HK-2 (cell line): ENCODE measurements around the gene ABHD4.
"Not testable (repeated sequence)": the region's sequence is repeated elsewhere in the genome, so short reads cannot be mapped to it uniquely, and the experiment has no call there.

Source experiments
- DNase-seq: peaks from one replicate; pipeline ENCODE4 v3.0.0-alpha.2; 2018; ENCODE audit not compliant: unreplicated experiment

The ABHD4 gene

GRCh38 chr14:22589096-22589839 lies 8.8 kb upstream of the ABHD4 start, which contains the start of gene DAD1:
TSS of gene DAD1 (minus strand) at chr14:22589224. CDS start at chr14:22589157, 67 bp downstream.
- DNase-seq: peak; percentile 99

GRCh38 chr14:22593189-22593588 lies 4.9 kb upstream of the ABHD4 start:
- DNase-seq: no peak

DNA sequence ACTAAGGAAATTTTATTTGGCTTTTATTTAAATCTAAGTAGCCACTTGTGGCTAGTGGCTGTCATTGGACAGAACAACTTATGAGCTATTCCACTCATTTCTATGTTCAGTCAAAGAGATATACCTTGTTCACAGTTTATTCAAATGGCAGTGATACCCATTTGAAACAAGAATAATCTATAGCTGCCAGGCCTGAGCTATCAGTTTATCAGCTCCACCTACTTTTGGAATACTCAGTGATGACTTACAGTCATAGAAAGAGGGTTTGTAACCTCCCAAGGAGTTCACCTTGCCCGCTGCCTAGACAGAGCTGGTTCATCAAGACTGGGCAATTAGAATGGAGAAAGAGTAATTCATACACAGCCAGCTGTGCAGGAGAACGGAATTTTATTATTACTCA lies 4.5 kb upstream of the ABHD4 start:
- DNase-seq: no peak

- DNase-seq: no peak
Observed at GRCh38 chr14:22594156-22594716, 3.9 kb upstream of the ABHD4 start.

DNA sequence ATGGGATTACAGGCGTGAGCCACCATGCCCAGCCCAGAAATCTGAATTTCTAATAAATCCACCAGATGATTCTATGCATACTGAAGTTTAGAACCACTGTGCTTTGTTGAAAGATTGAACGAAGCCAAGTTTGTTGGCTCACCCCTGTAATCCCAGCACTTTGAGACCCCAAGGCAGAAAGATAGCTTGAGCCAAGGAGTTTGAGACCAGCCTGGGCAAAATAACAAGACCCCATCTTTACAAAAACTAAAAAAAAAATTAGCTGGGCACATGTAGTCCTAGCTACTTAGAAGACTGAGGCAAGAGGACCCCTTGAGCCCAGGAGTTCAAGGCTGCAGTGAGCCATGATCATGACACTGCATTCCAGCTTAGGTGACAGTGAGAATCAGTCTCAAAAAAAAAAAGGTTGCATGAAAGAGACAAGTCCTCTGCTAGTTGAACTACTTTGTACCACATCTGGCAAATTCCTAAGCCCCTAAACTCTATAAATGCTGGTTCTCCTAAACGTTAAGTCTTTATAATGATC lies 1.7 kb upstream of the ABHD4 start:
- no peak for DNase-seq

GRCh38 chr14:22597265-22597664 lies 835 bp upstream of the ABHD4 start:
- no peak for DNase-seq

GRCh38 chr14:22597771-22598098 lies 365 bp upstream of the ABHD4 start:
- no peak for DNase-seq

- peak; percentile 26 for DNase-seq
Observed at GRCh38 chr14:22598896-22599244, 770 bp downstream of the ABHD4 start.

GRCh38 chr14:22599349-22599748 lies 1.2 kb downstream of the ABHD4 start:
- DNase-seq: no peak

DNA sequence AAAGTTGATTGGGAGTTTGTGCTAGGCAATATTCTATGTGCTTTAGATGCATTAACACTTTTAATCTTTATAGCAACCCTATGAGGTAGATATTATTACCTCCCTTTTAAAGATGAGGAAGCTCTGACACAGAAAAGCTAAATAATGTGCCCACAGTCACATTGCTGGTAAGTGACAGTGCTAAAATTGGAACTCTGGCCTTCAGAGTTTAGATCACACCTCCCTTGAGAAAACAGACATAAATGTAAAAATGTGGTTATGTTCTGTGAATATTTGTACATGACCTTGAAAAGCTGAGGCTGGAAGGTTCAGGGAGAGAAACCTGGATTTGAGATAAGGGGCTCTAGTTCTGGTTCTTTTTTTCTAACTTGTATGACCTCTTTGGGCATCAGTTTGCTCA lies 1.9 kb downstream of the ABHD4 start:
- DNase-seq: no peak

DNA sequence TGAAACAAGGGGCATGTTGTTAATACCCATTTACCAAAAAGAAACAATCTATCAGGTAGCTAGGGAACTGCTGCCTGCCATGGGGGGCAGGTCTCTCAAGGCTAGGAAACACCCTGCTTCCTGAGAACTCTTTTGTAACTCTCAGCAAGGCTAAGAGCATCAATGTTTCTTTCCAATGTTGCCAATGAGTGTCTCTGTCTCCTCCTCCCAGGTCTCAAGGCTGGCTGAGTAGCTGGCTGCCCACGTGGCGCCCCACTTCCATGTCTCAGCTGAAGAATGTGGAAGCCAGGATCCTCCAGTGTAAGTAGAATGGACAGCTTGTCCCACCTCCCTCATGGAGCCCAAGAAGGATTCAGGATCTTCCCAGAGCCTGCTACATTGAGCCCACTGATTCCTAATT lies 3.4 kb downstream of the ABHD4 start:
- no peak for DNase-seq

DNA sequence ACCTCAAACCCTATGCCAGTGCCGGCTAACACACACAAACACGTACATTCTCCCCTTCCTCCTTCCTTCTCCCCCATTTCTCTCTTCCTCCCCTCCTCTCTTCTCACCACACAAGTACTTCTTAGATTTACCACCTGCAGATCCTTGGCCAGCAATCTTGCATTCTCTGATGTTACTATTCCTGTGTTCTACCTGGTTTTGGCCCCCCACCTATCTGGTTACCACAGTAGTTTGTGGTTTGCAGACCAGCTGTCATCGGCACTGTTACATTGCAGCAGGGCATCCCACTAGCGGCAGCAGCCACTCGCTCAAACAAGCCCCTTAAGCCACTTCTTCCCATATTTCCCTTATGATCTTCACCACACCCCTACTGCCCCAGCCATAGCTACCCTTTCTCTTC lies 3.9 kb downstream of the ABHD4 start:
- DNase-seq: no peak

DNA sequence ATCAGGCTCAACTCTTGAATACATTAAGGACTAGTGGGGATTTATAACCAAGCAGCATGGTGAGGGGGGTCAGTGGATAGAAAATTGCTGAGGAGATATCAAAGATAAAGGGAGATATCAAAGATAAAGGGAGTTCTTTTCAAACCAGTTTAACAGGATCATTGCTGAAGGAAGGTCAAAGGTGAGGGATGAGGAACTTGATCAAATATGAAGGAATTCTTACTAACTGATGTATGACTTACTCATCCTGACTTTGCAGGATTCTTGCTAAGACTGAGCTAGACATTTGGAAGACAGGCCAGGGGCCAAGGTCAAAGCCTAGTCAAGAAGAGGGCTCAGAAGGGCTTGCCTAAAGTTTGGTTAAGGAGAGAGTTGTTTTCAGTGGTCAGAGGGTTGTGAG lies 4.8 kb downstream of the ABHD4 start:
- DNase-seq: no peak

DNA sequence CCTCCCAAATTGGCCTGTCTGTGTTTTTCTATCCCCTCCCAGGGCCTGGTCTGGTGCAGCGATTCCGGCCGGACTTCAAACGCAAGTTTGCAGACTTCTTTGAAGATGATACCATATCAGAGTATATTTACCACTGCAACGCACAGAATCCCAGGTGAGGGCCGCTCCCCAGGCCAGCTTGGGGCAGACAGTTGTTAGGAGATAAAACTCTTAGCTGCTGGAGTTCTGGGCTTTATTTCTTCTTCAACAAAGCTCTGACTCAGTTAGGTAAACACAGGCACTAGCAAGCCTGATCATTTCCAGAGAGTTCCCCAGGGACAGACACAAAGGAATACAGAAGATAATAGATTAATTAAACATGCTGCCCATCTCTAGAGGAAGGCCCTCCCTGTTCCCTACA lies 8.3 kb downstream of the ABHD4 start:
- no peak for DNase-seq

GRCh38 chr14:22607291-22607690 lies 9.2 kb downstream of the ABHD4 start:
- no peak for DNase-seq

DNA sequence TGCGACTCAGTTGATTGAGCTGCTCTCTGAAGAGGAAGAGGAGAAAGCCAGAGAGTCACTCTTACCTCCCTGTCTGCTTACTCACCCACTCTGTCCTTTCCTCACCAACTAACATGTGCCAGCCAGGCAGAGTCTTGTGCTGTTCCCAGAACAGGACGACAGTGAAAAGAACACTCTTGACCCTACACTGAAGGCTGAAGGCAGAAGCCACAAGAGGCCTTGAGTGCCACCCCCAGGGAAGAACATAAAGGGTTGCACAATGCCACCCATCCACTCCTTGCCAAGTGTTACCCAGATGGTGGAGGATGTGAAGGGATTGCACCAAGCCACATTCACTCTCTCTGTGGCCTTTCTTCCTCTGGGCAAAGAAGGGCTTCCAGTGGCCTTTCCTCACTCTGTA lies 12.8 kb downstream of the ABHD4 start:
- no peak for DNase-seq

- no peak for DNase-seq
Observed at GRCh38 chr14:22613106-22613695, 15.1 kb downstream of the ABHD4 start.

- no peak for DNase-seq
Observed at GRCh38 chr14:22613736-22614239, 15.7 kb downstream of the ABHD4 start.

GRCh38 chr14:22614240-22614799 lies 16.2 kb downstream of the ABHD4 start:
- DNase-seq: peak; percentile 80

- DNase-seq: not testable (repeated sequence)
Observed at GRCh38 chr14:22615765-22616164, 17.7 kb downstream of the ABHD4 start.

- DNase-seq: no peak
Observed at GRCh38 chr14:22622255-22622654, 24.2 kb downstream of the ABHD4 start.

DNA sequence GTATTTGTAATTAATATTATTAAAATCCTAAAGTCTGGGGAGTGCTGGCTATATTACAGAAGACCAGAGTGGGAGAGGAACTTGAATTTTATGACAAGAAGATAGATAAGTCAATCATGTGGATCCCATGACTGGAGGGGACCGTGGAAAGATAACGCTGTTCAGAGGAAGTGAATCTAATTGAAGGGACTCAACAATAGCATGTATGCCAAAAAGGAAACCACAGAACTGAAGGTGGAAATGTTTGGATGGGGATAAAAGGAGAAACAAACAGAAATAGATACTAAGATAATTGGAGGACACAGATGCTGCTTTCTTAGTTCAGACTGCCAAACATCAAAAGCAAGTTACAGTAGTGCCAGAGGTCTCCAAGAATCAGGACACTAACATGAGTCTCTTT lies 24.9 kb downstream of the ABHD4 start:
- no peak for DNase-seq

- no peak for DNase-seq
Observed at GRCh38 chr14:22626590-22626989, 28.5 kb downstream of the ABHD4 start.
